ENCODE results near the gene SNX27.

The SNX27 gene

DNA sequence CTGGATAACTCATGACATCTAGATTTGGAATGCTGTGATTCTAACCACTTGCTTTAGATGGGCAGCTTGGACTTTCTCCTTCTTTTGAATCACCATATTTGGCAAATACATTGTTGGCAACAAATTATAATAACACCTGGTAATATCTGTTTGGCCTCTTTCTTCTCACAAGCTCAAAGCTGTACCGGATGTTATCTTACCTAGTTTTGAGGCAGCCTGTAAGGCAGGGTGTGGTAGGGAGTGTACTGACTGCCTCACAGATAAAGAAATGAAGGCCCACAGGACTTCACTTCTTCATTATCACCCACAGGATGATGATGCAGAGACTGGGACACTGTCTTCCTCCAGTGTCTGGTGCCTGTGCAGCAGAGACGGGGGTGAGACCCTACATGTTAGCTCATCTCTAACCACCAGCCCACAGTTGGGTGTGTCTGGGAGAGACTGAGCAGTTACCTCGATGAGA, 43.2 kb upstream of the SNX27 start:
- no peak overlapping the region for H3K9ac ChIP-seq
- TF ChIP-seq, protein P1, sequence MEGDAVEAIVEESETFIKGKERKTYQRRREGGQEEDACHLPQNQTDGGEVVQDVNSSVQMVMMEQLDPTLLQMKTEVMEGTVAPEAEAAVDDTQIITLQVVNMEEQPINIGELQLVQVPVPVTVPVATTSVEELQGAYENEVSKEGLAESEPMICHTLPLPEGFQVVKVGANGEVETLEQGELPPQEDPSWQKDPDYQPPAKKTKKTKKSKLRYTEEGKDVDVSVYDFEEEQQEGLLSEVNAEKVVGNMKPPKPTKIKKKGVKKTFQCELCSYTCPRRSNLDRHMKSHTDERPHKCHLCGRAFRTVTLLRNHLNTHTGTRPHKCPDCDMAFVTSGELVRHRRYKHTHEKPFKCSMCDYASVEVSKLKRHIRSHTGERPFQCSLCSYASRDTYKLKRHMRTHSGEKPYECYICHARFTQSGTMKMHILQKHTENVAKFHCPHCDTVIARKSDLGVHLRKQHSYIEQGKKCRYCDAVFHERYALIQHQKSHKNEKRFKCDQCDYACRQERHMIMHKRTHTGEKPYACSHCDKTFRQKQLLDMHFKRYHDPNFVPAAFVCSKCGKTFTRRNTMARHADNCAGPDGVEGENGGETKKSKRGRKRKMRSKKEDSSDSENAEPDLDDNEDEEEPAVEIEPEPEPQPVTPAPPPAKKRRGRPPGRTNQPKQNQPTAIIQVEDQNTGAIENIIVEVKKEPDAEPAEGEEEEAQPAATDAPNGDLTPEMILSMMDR (conservative IDR thresholded peaks at IDR 0.05; ENCODE audit: low read depth, low read length): no peak
- H3K27me3 ChIP-seq (ENCODE audit: insufficient read depth, low read depth): no peaks in the 10 kb centered on the region
- no peak overlapping the region for H2AFZ ChIP-seq (ENCODE audit: low read depth)
- no peaks in the 10 kb centered on the region for H3K36me3 ChIP-seq (ENCODE audit: insufficient read depth)
- H4K20me1 ChIP-seq (ENCODE audit: insufficient read depth): no peaks in the 10 kb centered on the region
- no peak overlapping the region for H3K4me3 ChIP-seq (IDR thresholded peaks at IDR 0.05; ENCODE audit: insufficient read depth, low read depth, low read length)
- no peaks in the 10 kb centered on the region for H3K79me2 ChIP-seq (ENCODE audit: insufficient read depth, low read depth)
- no peak overlapping the region for H3K4me2 ChIP-seq
- H3K27ac ChIP-seq: no peak overlapping the region
- peaks cover 9% of the 10 kb centered on the region for H3K4me1 ChIP-seq (ENCODE audit: low read depth, poor library complexity, severe bottlenecking)

- no peaks in the 10 kb centered on the region for H4K20me1 ChIP-seq (ENCODE audit: insufficient read depth)
- H3K27me3 ChIP-seq (ENCODE audit: insufficient read depth, low read depth): no peaks in the 10 kb centered on the region
- H3K9ac ChIP-seq: no peak overlapping the region
- H3K4me2 ChIP-seq: no peak overlapping the region
- TF ChIP-seq, protein P1 (conservative IDR thresholded peaks at IDR 0.05; ENCODE audit: low read depth, low read length): no peak
- H3K27ac ChIP-seq: no peak overlapping the region
- H3K4me1 ChIP-seq (ENCODE audit: low read depth, poor library complexity, severe bottlenecking): peaks cover 9% of the 10 kb centered on the region
- no peaks in the 10 kb centered on the region; the same call in 1 of the 2 replicates for H3K36me3 ChIP-seq (ENCODE audit: insufficient read depth)
- no peak overlapping the region for H2AFZ ChIP-seq (ENCODE audit: low read depth)
- no peaks in the 10 kb centered on the region for H3K79me2 ChIP-seq (ENCODE audit: insufficient read depth, low read depth)
- no peak overlapping the region for H3K4me3 ChIP-seq (IDR thresholded peaks at IDR 0.05; ENCODE audit: insufficient read depth, low read depth, low read length)
Observed at GRCh38 chr1:151570819-151571218, 41.0 kb upstream of the SNX27 start.

DNA sequence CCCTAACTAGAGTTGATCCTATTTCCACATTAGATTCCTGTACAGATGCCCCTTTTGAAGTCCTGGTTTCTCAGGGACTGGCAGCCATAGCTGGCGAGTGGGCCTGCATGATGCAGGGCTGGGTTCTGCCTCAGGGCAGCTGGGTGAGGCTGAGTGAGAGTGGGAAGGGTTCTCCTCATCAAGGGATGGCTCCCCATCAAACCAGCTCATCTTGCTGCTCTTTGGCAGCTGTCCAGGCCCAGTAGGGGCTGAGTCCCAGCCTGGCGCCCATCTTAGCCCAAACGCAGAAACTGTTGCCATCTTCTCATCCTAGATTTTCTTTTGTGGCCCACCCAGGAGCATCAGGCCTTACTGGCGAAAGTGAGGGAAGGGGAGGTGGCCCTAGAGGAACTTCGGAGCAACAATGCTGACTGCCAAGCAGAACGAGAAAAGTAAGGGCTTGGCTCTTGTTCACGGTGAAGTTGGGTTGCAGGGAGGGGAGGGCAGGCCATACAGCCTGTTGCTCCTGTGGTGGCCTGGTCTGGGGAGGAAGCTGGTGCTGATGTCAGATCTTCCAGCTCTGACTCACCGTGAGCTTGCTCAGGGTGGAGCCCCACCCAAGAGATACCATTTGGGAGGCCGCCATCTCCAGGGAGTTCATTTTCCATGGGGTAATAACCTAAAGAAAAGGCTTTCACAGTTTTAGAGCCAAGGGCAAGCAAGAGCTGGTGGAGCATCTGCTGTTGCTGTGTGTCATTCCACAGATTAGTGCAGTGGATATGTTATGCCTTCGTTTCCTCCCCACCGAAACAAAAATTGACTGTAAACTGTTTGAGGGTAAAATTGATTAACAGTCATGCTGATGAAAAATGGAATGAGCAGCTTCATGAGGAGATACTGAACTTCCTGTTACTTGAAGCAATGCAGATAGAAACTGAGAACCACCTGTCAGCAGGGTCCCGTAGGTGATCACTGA, 37.0 kb upstream of the SNX27 start:
- Histone ChIP-seq H3K27ac (no peak overlapping the region), H3K4me2 (no peak overlapping the region), H3K9ac (no peak overlapping the region), H3K36me3 (ENCODE audit: insufficient read depth) (no peaks in the 10 kb centered on the region; the same call in 1 of the 2 replicates), H3K4me3 (IDR thresholded peaks at IDR 0.05; ENCODE audit: insufficient read depth, low read depth, low read length) (no peak overlapping the region), H3K79me2 (ENCODE audit: insufficient read depth, low read depth) (no peaks in the 10 kb centered on the region), H4K20me1 (ENCODE audit: insufficient read depth) (no peaks in the 10 kb centered on the region), H3K27me3 (ENCODE audit: insufficient read depth, low read depth) (no peaks in the 10 kb centered on the region), H2AFZ (ENCODE audit: low read depth) (no peak overlapping the region), H3K4me1 (ENCODE audit: low read depth, poor library complexity, severe bottlenecking) (no peaks in the 10 kb centered on the region)
- TF ChIP-seq, protein P1 (conservative IDR thresholded peaks at IDR 0.05; ENCODE audit: low read depth, low read length): no peak

- TF ChIP-seq, protein P1 (conservative IDR thresholded peaks at IDR 0.05; ENCODE audit: low read depth, low read length): no peak
- Histone ChIP-seq H3K27me3 (ENCODE audit: insufficient read depth, low read depth) (no peaks in the 10 kb centered on the region), H3K27ac (no peak overlapping the region), H3K9ac (no peak overlapping the region), H3K79me2 (ENCODE audit: insufficient read depth, low read depth) (no peaks in the 10 kb centered on the region), H3K4me3 (IDR thresholded peaks at IDR 0.05; ENCODE audit: insufficient read depth, low read depth, low read length) (no peak overlapping the region), H2AFZ (ENCODE audit: low read depth) (no peak overlapping the region), H3K36me3 (ENCODE audit: insufficient read depth) (no peaks in the 10 kb centered on the region; the same call in 1 of the 2 replicates), H3K4me2 (no peak overlapping the region), H4K20me1 (ENCODE audit: insufficient read depth) (no peaks in the 10 kb centered on the region), H3K4me1 (ENCODE audit: low read depth, poor library complexity, severe bottlenecking) (no peaks in the 10 kb centered on the region)
Observed at GRCh38 chr1:151577173-151577572, 34.7 kb upstream of the SNX27 start.
